ENCODE data around the gene ITGA11. TPM values are rescaled to one million over a fixed set of nuclear protein-coding genes. Genes with fewer than 3 reads are reported as not detected.

The ITGA11 gene
- total and polyA plus RNA-seq, 2 of the 13 experiments (the other 11 are each of a cell fraction or from before 2014, with no cell fraction given) = not detected

- TF ChIP-seq ZNF350 (CRISPR knock-in tag; IDR thresholded peaks at IDR 0.05; ENCODE audit: borderline replicate concordance, low read depth) = no peak
- TF ChIP-seq FOSL2 (CRISPR knock-in tag; IDR thresholded peaks at IDR 0.05) = no peak
- TF ChIP-seq MZF1 (CRISPR knock-in tag; IDR thresholded peaks at IDR 0.05; ENCODE audit: borderline replicate concordance) = no peak
- no peak for TF ChIP-seq FOXP1 (IDR thresholded peaks at IDR 0.05)
- no peak for TF ChIP-seq FOXP1 (CRISPR knock-in tag; IDR thresholded peaks at IDR 0.05)
- TF ChIP-seq FLYWCH1 (CRISPR knock-in tag; IDR thresholded peaks at IDR 0.05) = no peak
- no peak for TF ChIP-seq GATAD1 (CRISPR knock-in tag; IDR thresholded peaks at IDR 0.05)
- TF ChIP-seq CAMTA2 (CRISPR knock-in tag; IDR thresholded peaks at IDR 0.05; ENCODE audit: borderline replicate concordance) = no peak
- no peak for TF ChIP-seq REST (IDR thresholded peaks at IDR 0.05; ENCODE audit: borderline replicate concordance in 1 of 2, low read depth in 1 of 2, low read length in 2 of 2)
- Histone ChIP-seq H3K4me1 (ENCODE audit: insufficient read depth, low read length) (no peaks in the 10 kb centered on the region), H3K79me2 (ENCODE audit: insufficient read depth, low read length) (no peaks in the 10 kb centered on the region), H2AFZ (ENCODE audit: low read length) (no peak overlapping the region), H3K4me3 (replicated peaks in 1 of 3; ENCODE audit: insufficient read depth in 1 of 3, low read depth in 2 of 3, low read length in 3 of 3) (no peak overlapping the region), H3K9ac (ENCODE audit: insufficient read depth, low read depth, low read length) (no peak overlapping the region), H3K4me2 (ENCODE audit: low read depth, low read length) (no peak overlapping the region), H4K20me1 (ENCODE audit: insufficient read depth, low read length) (no peaks in the 10 kb centered on the region), H3K27ac (ENCODE audit: extremely low read length, insufficient read depth, low read length) (no peak overlapping the region), H3K27me3 (ENCODE audit: control insufficient read depth in 1 of 2, insufficient read depth in 2 of 2, low read length in 2 of 2) (peaks cover 0 to 29% of the 10 kb centered on the region in 2 experiments; a peak in 3 of 5 replicates), H3K36me3 (replicated peaks in 1 of 2; ENCODE audit: control insufficient read depth in 1 of 2, insufficient read depth in 2 of 2, low read length in 2 of 2) (no peaks in the 10 kb centered on the region), H3K9me3 (ENCODE audit: low read length) (no peaks in the 10 kb centered on the region)
- FAIRE-seq (no peak), DNase-seq (ENCODE audit: low spot score) (no peak), ATAC-seq (no peak)
- intact Hi-C loops (cut with micrococcal nuclease; ENCODE audit: unreplicated experiment) = no loop called here
- in situ Hi-C loops (cut with HindIII; ENCODE audit: extremely low pct_ligation_motif_present, low pct_unique_long_range_greater_than_20kb) = no loop called here
- CTCF ChIA-PET (ENCODE audit: low intra/inter-chr PET ratio, low total read pairs) = no interaction called here
- no TSS peak for BruUV-seq (replicated peaks)
- POLR2A ChIA-PET = no interaction called here
Observed at GRCh38 chr15:68466876-68467275, 34.9 kb upstream of the ITGA11 start.
